ENCODE measurements around the gene AFMID.
"Not testable (repeated sequence)": the region's sequence is repeated elsewhere in the genome, so short reads cannot be mapped to it uniquely, and the experiment has no call there.

AFMID gene, protein sequence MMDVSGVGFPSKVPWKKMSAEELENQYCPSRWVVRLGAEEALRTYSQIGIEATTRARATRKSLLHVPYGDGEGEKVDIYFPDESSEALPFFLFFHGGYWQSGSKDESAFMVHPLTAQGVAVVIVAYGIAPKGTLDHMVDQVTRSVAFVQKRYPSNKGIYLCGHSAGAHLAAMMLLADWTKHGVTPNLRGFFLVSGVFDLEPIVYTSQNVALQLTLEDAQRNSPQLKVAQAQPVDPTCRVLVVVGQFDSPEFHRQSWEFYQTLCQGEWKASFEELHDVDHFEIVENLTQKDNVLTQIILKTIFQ

DNA sequence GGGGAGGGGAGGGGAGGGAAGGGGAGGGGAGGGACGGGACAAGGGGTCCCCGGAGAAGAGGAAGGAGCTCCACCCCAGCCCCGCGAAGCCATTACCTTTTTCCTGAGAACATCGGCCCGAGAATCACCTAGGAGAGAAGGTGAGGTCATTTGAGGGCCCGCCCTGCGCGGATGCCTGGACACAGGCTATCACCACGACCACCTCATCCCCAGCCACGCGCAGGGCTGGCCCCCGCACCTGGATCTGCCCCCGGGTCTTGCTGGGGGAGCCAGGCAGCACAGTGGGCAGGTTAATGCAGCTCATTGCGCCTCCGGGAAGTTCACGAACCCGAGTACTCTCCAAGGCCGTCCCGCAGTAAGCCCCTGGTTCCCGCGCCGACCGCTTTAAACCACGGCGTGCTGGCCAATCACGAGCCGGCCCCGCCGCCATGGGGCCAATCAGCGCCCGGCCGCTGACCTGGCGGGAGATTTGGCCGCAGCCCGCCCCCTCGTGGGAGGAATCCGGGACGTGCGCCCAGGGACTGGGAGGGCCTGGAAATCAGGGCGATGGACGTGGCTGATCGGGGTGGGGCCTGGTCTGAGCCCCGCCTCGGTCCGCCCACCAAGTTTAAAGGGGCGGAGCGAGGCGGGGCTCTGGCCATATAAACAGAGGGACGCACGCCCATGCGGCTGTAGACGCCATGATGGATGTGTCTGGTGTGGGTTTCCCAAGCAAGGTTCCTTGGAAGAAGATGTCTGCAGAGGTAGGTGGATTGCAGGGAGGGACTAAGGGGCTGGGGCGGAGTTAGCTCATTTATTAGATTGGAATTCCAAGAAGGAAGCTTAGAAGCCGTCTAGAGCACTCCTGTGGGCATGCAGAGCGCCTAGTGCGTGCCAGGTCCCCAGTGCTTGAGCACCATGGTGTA, at the start of gene AFMID, which contains the start of gene TK1:
Gene AFMID, plus strand, starts transcription at position 671 of the 904 bp plus-strand sequence. Its CDS starts 9 bp downstream, at position 680.
Gene TK1, minus strand, starts transcription at position 361 of the 904 bp plus-strand sequence. Its CDS starts 58 bp downstream, at position 303.
- peaks cover 11% of the 10 kb centered on the region for H3K36me3 ChIP-seq (ENCODE audit: control insufficient read depth, insufficient read depth, low read length)
- peak; percentile 98 for DNase-seq (ENCODE audit: extremely low read depth, insufficient read length)
- TF ChIP-seq, protein P1, sequence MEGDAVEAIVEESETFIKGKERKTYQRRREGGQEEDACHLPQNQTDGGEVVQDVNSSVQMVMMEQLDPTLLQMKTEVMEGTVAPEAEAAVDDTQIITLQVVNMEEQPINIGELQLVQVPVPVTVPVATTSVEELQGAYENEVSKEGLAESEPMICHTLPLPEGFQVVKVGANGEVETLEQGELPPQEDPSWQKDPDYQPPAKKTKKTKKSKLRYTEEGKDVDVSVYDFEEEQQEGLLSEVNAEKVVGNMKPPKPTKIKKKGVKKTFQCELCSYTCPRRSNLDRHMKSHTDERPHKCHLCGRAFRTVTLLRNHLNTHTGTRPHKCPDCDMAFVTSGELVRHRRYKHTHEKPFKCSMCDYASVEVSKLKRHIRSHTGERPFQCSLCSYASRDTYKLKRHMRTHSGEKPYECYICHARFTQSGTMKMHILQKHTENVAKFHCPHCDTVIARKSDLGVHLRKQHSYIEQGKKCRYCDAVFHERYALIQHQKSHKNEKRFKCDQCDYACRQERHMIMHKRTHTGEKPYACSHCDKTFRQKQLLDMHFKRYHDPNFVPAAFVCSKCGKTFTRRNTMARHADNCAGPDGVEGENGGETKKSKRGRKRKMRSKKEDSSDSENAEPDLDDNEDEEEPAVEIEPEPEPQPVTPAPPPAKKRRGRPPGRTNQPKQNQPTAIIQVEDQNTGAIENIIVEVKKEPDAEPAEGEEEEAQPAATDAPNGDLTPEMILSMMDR (IDR thresholded peaks at IDR 0.05; ENCODE audit: insufficient read depth, low read length, poor library complexity, severe bottlenecking), result peak; percentile 24
- no peaks in the 10 kb centered on the region for H3K27me3 ChIP-seq (replicated peaks; ENCODE audit: control insufficient read depth, insufficient read depth, low read length)
- peak within 1 kb of the TSS; percentile 87 for H3K4me3 ChIP-seq (replicated peaks; ENCODE audit: low read depth, low read length)

DNA sequence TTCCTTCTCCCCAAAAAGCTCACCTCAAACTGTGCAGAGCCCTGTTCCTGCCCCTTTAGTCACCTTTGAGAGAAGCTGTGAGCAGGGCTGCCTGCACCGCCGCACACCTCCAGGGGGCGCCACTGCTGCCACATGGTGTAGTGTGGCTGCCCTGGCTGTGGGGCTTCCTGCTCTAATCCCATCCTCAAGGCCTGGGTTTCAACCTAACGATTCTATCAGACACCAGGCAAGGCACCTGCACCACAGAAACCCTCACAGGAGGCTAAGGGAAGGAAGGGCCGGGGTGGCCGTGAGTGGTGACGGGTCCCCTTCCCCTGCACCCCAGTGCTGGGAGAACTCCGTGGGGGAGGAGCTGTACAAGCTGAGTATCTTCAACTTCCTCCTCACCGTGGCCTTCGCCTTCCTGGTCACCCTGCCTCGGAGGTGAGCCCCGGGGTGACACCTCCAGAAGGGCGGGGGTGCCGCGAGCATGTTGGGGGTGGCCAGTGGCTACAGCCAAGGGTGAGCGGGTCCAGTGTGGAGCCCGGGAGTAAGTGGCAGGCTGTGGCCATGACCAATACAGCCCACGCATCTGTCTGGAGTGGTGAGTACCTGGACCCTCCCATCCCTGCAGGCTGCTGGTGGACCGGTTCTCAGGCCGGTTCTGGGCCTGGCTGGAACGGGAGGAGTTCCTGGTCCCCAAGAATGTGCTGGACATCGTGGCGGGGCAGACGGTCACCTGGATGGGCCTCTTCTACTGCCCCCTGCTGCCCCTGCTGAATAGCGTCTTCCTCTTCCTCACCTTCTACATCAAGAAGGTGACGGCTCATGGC, 49.6 kb upstream of the AFMID start:
- Histone ChIP-seq H3K4me3 (replicated peaks; ENCODE audit: low read depth, low read length) (no peak overlapping the region), H3K36me3 (ENCODE audit: control insufficient read depth, insufficient read depth, low read length) (peaks cover 45% of the 10 kb centered on the region), H3K27me3 (replicated peaks; ENCODE audit: control insufficient read depth, insufficient read depth, low read length) (no peaks in the 10 kb centered on the region)
- TF ChIP-seq, protein P1 (IDR thresholded peaks at IDR 0.05; ENCODE audit: insufficient read depth, low read length, poor library complexity, severe bottlenecking), result peak; percentile 83
- no peak for DNase-seq (ENCODE audit: extremely low read depth, insufficient read length)

DNA sequence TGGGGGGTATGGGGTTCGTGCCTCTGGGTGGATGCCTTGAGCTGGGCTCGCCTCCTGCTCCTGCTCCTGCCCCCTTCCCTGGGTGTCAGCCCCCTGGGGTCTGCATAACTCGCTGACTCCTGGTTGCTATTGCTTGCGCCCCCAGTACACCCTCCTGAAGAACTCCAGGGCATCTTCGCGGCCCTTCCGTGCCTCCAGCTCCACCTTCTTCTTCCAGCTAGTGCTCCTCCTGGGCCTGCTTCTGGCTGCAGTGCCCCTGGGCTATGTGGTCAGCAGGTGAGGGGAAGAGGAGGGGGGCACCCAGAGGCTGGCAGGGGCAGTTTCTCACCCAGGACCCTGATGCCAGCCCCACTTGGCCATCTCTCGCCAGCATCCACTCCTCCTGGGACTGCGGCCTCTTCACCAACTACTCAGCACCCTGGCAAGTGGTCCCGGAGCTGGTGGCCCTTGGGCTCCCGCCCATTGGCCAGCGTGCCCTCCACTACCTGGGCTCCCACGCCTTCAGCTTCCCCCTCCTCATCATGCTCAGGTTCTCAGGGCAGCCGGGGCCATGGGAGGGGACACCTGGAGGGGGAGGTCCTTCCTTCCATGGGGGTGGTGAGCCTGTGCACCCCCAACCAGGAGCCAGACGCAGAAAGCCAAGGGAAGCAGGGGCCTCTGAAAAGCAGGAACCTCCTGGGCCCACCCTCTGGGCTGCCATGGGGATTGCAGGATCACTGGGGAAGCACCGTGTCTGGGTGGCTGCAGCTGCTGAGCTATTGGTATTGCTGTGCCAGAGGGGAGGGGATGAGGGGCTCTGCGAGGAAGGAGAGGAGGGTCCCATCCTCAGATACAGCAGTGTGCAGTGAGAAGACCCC, 48.7 kb upstream of the AFMID start:
- Histone ChIP-seq H3K4me3 (replicated peaks; ENCODE audit: low read depth, low read length) (no peak overlapping the region), H3K27me3 (replicated peaks; ENCODE audit: control insufficient read depth, insufficient read depth, low read length) (no peaks in the 10 kb centered on the region), H3K36me3 (ENCODE audit: control insufficient read depth, insufficient read depth, low read length) (peaks cover 39% of the 10 kb centered on the region)
- DNase-seq (ENCODE audit: extremely low read depth, insufficient read length), result no peak
- TF ChIP-seq, protein P1 (IDR thresholded peaks at IDR 0.05; ENCODE audit: insufficient read depth, low read length, poor library complexity, severe bottlenecking), result no peak

DNA sequence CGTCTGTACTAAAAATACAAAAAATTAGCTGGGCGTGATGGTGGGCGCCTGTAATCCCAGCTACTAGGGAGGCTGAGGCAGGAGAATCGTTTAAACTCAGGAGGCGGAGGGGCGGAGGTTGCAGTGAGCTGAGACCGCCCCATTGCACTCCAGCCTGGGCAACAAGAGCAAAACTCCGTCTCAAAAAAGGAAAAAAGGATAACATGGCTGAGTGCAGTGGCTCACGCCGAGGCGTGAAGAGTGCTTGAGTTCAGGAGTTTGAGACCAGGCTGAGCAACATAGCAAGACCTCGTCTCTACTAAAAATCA, 47.3 kb upstream of the AFMID start:
- H3K36me3 ChIP-seq (ENCODE audit: control insufficient read depth, insufficient read depth, low read length), result peaks cover 27% of the 10 kb centered on the region
- H3K4me3 ChIP-seq (replicated peaks; ENCODE audit: low read depth, low read length); DNase-seq (ENCODE audit: extremely low read depth, insufficient read length); H3K27me3 ChIP-seq (replicated peaks; ENCODE audit: control insufficient read depth, insufficient read depth, low read length): not testable (repeated sequence)

DNA sequence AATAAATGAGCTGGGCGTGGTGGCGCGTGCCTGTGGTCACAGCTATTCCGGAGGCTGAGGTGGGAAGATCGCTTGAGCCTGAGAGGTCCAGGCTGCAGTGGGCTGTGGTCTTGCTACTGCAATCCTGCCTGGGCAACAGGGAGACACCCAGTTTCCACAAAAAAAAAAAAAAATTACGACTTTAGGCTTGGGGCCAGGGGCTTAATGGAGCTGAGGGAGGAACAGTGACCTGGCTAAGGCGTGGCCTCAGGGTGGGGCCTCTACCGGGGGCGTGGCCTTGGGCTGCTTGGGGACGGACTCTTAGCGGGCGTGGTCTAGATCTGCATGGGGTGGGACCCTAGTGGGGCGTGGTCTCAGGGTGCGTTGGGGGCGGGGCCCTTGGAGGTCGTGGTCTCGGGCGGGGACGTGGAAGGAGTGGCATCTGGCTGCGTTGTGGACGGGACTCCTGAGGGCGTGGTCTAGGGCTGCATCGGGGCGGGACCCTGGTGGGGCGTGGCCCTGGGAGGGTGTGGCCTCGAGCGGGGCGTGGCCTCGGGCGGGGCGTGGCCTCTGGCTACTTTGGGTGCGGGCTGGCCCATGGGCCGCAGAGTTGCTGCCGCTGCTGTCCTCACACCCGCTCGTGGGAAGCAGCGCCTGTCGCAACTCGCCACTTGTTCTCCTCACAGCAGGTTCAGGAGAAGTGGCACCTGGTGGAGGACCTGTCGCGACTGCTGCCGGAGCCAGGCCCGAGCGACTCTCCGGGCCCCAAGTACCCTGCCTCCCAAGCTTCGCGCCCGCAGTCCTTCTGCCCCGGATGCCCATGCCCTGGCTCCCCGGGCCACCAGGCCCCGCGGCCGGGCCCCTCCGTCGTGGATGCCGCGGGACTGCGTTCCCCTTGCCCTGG, 46.8 kb upstream of the AFMID start:
- peak; percentile 95 for DNase-seq (ENCODE audit: extremely low read depth, insufficient read length)
- peaks cover 21% of the 10 kb centered on the region for H3K36me3 ChIP-seq (ENCODE audit: control insufficient read depth, insufficient read depth, low read length)
- H3K27me3 ChIP-seq (replicated peaks; ENCODE audit: control insufficient read depth, insufficient read depth, low read length), result no peaks in the 10 kb centered on the region
- TF ChIP-seq, protein P1 (IDR thresholded peaks at IDR 0.05; ENCODE audit: insufficient read depth, low read length, poor library complexity, severe bottlenecking), result no peak
- H3K4me3 ChIP-seq (replicated peaks; ENCODE audit: low read depth, low read length), result no peak overlapping the region

All from GM06990 (cell line).